PFSK-1 (cell line): Measurements from ENCODE around the gene GLIPR2.

ENCODE experiments used
- POLR2AphosphoS5 ChIP-seq: IDR thresholded peaks from 2 replicates; pipeline ENCODE4 v1.6.1; 2012; ENCODE audit warnings: low read depth, mild to moderate bottlenecking, control low read depth, low read length, moderate library complexity
- REST ChIP-seq, 2 experiments: IDR thresholded peaks; 2 replicates each; pipeline versions ENCODE4 v1.6.1 to v1.8.0; 2011 to 2012; ENCODE audit warnings: low read depth in 2 of 2, low read length in 2 of 2, control low read depth in 1 of 2, inconsistent platforms in 1 of 2, mild to moderate bottlenecking in 1 of 2, moderate library complexity in 1 of 2; ENCODE audit not compliant: insufficient read depth in 1 of 2
- SIN3A ChIP-seq: IDR thresholded peaks from 2 replicates; pipeline ENCODE4 v1.6.1; 2012; ENCODE audit warnings: mild to moderate bottlenecking, low read length, moderate library complexity, borderline replicate concordance; ENCODE audit not compliant: insufficient read depth
- TAF1 ChIP-seq: IDR thresholded peaks from 2 replicates; pipeline ENCODE4 v1.6.1; 2012; ENCODE audit warnings: low read length, control low read depth, borderline replicate concordance; ENCODE audit not compliant: insufficient read depth

GRCh38 chr9:36166168-36166927, 29.8 kb downstream of the GLIPR2 start:
- TF ChIP-seq TAF1: no peak
- no peak for TF ChIP-seq POLR2AphosphoS5
- no peak for TF ChIP-seq REST (IDR thresholded peaks at IDR 0.05; ENCODE audit: insufficient read depth in 1 of 2, low read depth in 2 of 2, low read length in 2 of 2)
- TF ChIP-seq SIN3A: no peak
